GM12873 (cell line): ENCODE measurements around the gene CKB.

Experiments used
- TF ChIP-seq, protein P1 (sequence below): IDR thresholded peaks from 2 replicates; pipeline ENCODE4 v1.5.1; 2012; ENCODE audit warnings: low read depth, mild to moderate bottlenecking, moderate library complexity, low read length, control low read depth; ENCODE audit not compliant: insufficient read depth; ENCODE audit errors: missing control alignments

The CKB gene

DNA sequence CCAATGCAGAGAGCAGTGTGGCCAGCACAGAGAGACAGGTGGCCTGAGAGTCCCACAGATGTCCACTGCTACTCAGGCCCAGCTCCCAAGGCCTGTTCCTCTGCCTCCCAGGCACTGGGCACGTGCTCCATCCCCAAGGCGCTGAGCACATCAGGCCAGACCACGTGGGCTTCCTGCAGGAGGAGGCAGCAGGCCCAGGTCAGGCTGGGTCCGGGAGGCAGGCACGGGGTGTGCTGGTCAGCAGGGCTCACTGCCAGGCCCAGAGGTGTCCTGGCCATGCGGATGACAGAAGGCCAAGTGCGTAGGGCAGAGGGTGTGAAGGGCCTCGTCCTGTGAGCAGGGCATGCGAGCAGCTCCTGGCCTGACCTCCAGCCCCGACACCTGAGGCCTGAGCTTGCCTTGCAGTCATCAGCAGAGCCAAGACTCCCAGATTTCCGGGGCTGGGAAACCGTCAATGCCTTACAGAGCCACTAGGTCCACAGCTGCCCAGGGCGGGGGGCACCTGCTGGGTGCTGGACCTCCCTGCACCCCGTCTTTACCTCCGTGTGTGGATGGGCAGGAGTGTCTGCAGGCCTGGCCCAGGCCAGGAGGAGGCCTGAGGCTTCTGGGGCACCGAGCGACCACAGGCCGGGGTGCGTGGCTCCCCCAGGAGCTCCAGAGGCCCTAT lies 21.2 kb upstream of the CKB start:
- TF ChIP-seq, protein P1, sequence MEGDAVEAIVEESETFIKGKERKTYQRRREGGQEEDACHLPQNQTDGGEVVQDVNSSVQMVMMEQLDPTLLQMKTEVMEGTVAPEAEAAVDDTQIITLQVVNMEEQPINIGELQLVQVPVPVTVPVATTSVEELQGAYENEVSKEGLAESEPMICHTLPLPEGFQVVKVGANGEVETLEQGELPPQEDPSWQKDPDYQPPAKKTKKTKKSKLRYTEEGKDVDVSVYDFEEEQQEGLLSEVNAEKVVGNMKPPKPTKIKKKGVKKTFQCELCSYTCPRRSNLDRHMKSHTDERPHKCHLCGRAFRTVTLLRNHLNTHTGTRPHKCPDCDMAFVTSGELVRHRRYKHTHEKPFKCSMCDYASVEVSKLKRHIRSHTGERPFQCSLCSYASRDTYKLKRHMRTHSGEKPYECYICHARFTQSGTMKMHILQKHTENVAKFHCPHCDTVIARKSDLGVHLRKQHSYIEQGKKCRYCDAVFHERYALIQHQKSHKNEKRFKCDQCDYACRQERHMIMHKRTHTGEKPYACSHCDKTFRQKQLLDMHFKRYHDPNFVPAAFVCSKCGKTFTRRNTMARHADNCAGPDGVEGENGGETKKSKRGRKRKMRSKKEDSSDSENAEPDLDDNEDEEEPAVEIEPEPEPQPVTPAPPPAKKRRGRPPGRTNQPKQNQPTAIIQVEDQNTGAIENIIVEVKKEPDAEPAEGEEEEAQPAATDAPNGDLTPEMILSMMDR: no peak

- TF ChIP-seq, protein P1: no peak
Observed at GRCh38 chr14:103543140-103543539, 20.5 kb upstream of the CKB start.

- TF ChIP-seq, protein P1: no peak
Observed at GRCh38 chr14:103542605-103543088, 20.0 kb upstream of the CKB start.

DNA sequence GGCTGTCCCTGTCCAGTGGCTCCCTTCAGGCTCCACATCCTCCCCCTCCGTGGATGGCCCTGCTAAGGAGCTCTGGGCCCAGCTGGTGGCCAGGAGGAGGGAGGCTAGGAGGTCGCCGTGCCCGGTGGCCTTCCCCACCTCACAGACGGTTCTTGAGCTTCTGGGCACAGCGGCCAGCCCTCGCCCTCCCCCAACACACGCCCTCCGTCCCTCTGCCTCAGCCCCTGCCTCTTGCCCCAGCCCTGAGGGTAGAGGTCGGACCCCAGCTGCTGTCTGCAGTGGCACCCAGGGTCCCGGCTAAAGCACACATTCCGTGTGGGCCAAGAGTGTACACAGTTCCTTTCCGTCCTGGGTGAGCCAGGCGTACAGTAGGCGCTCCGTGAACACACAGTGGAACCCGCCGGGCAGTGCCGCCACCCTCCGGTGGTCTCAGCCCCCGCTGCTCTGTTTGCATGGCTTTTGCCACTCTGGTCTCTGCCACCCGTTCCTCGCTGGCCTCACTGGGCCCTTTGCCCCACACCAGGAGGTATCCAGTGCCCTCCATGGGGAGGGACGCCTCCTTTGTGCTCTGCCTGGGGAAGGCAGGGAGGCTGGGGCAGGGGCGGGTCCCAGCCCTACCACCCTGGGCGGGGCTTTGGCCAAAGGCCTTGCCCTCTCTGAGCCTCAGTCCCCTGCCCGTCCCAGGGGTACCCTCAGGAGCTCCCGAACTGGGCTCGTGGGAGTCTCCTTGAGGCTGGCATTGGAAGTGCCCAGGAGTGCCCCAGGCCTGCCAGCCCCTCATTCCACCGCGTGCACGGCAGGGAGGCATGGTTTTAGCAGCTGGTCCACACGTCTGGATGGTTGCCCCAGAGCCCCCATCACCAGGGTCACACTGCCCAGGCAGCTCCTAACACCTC lies 19.3 kb upstream of the CKB start:
- TF ChIP-seq, protein P1: no peak

DNA sequence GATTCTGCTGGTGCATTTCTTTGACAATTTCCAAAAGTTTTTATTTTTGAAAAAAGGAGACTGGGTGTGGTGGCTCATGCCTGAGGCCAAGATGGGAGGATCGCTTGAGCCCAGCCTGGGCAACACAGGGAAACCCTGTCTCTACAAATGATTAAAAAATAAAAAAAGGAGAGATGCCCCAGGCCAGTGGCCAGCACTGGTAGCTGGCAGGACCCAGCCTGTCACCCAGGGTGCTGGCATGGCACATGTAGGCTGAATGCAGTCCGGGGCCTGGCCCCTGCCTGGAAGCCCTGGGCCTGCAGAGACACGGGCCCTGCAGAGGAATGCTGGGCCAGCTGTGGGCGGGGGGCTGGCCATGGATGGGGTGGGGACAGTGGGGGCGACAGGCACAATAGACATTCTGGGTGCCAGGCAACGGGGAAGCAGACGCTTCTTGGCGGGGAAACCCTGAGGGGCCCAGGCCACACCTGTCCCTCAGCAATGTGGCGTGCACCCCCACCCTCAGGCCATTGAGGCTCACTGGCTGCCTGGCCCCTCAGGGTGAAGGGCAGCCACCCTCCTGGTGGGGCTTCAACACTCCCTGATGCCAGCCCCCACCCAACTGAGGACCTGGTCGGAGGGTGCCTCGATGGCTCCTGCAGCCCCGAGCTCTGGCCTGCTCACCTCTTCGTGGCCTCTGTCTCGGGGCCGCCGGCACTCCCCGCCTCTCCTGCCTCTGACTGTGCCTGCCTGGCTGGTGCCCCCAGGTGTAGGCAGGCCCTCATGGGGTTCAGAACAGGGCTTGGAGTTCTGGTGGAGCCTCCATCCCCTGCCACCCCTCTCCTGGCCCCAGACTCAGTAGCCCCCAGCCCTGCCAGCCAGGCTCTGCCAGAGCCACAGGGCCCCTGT lies 18.4 kb upstream of the CKB start:
- TF ChIP-seq, protein P1: no peak

DNA sequence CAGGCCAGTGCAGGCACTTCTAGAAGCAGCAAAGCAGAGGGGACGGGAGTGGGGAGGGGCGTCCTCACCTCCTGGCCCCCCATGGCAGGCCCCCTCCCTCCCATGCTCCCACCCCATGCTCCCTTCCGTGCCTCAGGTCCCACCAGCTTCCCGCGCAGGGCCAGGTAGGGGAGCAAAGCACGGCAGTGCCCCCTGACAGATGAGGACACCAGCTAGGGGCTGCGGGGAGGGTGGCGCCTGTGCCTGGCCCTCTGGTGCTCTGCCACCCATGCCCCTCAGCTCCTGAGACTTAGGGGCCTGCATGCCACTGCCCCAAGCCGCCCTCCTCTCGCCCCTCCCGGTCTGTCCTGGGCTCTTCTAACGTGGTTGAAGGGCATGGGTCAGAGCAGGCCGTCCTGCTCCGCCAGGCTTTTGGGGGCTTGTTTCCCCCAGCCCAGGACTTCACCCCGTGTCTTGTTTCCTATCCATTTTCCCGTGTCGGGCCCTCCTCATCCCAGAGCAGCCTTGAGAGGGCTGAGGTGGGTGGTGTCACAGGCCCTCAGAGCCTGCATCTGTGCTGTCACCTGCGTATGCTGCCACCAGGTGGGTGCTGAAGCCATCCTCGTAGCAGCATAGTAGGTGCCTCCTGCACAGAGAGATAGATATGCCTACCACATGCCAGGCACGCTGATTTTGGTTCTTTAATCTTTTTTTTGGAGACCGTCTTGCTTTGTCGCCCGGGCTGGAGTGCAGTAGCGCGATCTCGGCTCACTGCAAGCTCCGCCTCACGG lies 16.6 kb upstream of the CKB start:
- TF ChIP-seq, protein P1: no peak
